Testis (tissue), 3 donors: ENCODE measurements around the gene GDPD5. TPM values are rescaled to one million over a fixed set of nuclear protein-coding genes. Genes with fewer than 3 reads are reported as not detected.

Experiments used
- DNase-seq: peaks from one replicate; pipeline ENCODE4 v3.0.0-alpha.2; 2019
- H3K27ac ChIP-seq, 2 donors: fragments of 200-600 bp; sonication (generic); one replicate each; pipeline ENCODE4 v1.5.1; 2019
- H3K27me3 ChIP-seq: fragments of 200-600 bp; sonication (generic); one replicate; pipeline ENCODE4 v1.5.1; 2019
- H3K36me3 ChIP-seq: fragments of 200-600 bp; sonication (generic); one replicate; pipeline ENCODE4 v1.5.1; 2017; ENCODE audit warnings: low read depth; ENCODE audit errors: missing control alignments
- H3K4me1 ChIP-seq: fragments of 200-600 bp; sonication (generic); one replicate; pipeline ENCODE4 v1.5.1; 2019
- H3K4me3 ChIP-seq, 2 donors: fragments of 200-600 bp; sonication (generic); one replicate each; pipeline ENCODE4 v1.5.1; 2017 to 2019
- H3K9me3 ChIP-seq: fragments of 200-600 bp; sonication (generic); one replicate; pipeline ENCODE4 v1.5.1; 2017
- POLR2A ChIP-seq: fragments of 450-650 bp; IDR thresholded peaks from one replicate; pipeline ENCODE4 v1.6.1; 2017; ENCODE audit warnings: antibody characterized with exemption, mild to moderate bottlenecking, moderate library complexity
- WGBS, 2 donors: methylation state at CpG; one replicate each; pipeline ENCODE4 v1.1.5; 2018; 5-methylcytosine and 5-hydroxymethylcytosine counted together
- intact Hi-C: fragments of 100-400 bp; cut with DNase I; formaldehyde crosslinking; loops from one replicate; pipeline ENCODE4 v1.15.1; 2023; ENCODE audit warnings: low total_unique reads
- polyA plus RNA-seq: library from polyadenylated mRNA; stranded (reverse); fragments of 350-450 nt; fragmentation: Illumina TruSeq; extraction: RNeasy Lipid Tissue Mini Kit (QIAGEN cat#74804); gene quantifications from one replicate; pipeline ENCODE4 v1.2.3, GENCODE V29; 2014; ENCODE audit warnings: low read depth, low replicate concordance; ENCODE audit not compliant: insufficient read depth
- total RNA-seq, 2 donors: library from RNA; depleted of rRNA; stranded (reverse); fragments of >200 nt; gene quantifications; one replicate each; pipeline ENCODE4 v1.2.3, GENCODE V29; 2016
- TF ChIP-seq, protein P1 (sequence below), 3 experiments: fragments of 450-650 bp in 2 of 3; fragments of 200-600 bp in 1 of 3; sonication (generic) in 1 of 3; IDR thresholded peaks; one replicate each; pipeline ENCODE4 v1.5.1; 2016 to 2019; ENCODE audit warnings: antibody characterized with exemption in 3 of 3, mild to moderate bottlenecking in 2 of 3, moderate library complexity in 1 of 3

The GDPD5 gene
- total and polyA plus RNA-seq, 3 donors from 2014 or later = 43.3 to 99.5 (median 65.8) TPM

DNA sequence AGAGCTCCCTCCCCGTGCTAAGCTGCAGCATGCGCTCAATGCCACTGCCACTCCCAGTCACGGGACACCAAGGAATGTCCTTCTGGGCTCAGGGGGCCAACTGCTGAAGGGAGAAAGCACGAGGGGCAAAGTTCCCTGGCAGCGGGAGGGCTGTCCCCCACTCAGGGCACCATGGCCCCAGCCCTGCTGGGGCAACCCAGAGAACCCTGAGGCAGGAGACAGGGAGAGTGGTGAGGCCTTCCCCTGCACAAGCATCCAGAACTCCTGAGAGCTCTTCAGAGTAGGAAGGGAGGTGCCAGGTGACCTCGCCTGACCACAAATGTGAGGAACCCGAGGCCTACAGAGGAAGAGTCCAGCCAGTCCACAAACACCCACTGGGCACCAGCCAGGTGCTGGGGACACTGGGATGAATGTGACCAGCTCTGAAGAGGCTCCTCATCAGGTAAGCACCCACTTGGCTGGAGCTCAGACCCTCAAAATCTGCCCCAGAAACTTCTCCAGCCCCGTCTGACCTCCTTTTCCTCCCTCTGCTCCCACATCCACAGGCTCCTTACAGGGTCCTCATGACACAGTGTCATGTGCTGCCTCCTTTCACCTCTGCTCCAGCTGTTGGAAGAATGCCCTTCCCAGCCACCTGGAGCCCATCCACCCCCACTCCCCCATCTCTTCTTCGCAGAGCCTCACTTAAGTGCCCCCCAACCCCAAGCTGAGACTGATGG lies 15.6 kb downstream of the GDPD5 start:
- TF ChIP-seq, protein P1, sequence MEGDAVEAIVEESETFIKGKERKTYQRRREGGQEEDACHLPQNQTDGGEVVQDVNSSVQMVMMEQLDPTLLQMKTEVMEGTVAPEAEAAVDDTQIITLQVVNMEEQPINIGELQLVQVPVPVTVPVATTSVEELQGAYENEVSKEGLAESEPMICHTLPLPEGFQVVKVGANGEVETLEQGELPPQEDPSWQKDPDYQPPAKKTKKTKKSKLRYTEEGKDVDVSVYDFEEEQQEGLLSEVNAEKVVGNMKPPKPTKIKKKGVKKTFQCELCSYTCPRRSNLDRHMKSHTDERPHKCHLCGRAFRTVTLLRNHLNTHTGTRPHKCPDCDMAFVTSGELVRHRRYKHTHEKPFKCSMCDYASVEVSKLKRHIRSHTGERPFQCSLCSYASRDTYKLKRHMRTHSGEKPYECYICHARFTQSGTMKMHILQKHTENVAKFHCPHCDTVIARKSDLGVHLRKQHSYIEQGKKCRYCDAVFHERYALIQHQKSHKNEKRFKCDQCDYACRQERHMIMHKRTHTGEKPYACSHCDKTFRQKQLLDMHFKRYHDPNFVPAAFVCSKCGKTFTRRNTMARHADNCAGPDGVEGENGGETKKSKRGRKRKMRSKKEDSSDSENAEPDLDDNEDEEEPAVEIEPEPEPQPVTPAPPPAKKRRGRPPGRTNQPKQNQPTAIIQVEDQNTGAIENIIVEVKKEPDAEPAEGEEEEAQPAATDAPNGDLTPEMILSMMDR (IDR thresholded peaks at IDR 0.05) = no peak
- no peak for TF ChIP-seq POLR2A
- Histone ChIP-seq H3K27ac (no peak overlapping the region), H3K4me3 (no peak overlapping the region), H3K9me3 (no peaks in the 10 kb centered on the region), H3K4me1 (peaks cover 9% of the 10 kb centered on the region), H3K36me3 (no peaks in the 10 kb centered on the region), H3K27me3 (no peaks in the 10 kb centered on the region)
- 73 to 86% methylated on average over 5 to 9 of the region's 9 CpGs for WGBS, 2 donors
- DNase-seq = no peak
- intact Hi-C loops = no loop called here

DNA sequence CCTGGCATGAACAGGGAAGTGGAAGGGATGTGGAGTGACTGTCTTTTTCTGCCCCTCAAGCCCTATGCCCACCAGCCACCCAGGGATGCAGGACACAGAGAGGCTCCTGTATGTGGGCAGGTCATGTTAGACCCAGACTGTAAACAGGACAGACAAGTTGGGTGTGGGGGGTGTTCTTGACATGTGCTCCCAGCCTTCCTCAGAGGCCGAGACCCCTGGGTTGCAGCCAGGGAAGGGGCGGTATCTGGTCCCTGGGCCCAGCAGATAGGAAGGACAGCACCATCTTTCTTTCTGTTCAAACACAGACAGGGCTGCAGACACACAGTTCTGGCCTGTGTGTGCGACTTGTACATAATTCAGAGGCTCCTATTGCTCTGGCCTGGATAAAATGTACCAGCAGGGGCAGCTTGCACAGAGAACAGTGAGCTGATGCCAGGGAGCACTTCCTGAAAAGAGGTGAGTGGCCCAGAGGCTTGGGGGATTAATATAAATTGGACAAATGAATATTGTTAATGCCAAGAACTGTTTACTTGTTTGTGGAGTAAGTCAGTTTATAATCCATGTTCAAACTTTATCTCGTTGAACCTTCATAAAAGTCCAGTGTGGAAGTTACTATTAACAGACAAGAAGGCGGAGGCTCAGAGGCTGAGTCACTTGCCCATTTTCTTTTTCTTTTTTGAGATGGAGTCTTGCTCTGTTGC lies 16.6 kb downstream of the GDPD5 start:
- WGBS, 2 donors = 87 to 93% methylated on average over 5 of the region's 5 CpGs
- Histone ChIP-seq H3K9me3 (no peaks in the 10 kb centered on the region), H3K4me1 (peaks cover 9% of the 10 kb centered on the region), H3K4me3 (no peak overlapping the region), H3K27me3 (no peaks in the 10 kb centered on the region), H3K27ac (no peak overlapping the region), H3K36me3 (no peaks in the 10 kb centered on the region)
- TF ChIP-seq POLR2A = no peak
- TF ChIP-seq, protein P1 (IDR thresholded peaks at IDR 0.05) = no peak
- DNase-seq = no peak
- intact Hi-C loops = no loop called here

DNA sequence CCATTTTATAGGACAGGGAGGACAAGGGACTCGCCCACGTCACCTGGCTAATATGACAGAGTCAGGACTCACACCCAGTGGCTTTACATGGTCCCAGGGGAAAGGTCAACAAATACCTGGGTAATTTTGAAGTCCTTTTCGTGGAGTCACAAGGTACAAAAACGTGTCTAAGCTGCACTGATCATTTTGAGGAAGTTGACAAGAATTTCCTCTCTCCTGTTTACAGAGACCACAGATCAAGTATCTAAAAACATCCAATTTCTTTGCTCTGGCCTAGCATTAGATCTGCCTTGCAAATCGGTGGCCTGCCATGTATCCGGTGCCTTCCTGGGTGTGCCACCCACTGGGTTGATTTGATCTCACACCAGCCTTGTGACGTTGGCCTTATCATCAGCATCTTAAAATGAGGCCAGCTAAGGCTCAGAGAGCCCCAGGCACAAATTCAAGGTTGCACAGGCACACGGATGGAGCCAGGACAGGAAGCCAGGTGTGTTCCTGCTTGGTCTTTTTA lies 17.6 kb downstream of the GDPD5 start:
- no peaks in the 10 kb centered on the region for H3K27me3 ChIP-seq
- no peak overlapping the region for H3K4me3 ChIP-seq
- H3K9me3 ChIP-seq = no peaks in the 10 kb centered on the region
- DNase-seq = no peak
- H3K4me1 ChIP-seq = peaks cover 9% of the 10 kb centered on the region
- intact Hi-C loops = no loop called here
- no peak overlapping the region for H3K27ac ChIP-seq
- 75 to 77% methylated on average over 8 of the region's 8 CpGs for WGBS, 2 donors
- no peaks in the 10 kb centered on the region for H3K36me3 ChIP-seq
- TF ChIP-seq, protein P1 (IDR thresholded peaks at IDR 0.05) = no peak
- no peak for TF ChIP-seq POLR2A

DNA sequence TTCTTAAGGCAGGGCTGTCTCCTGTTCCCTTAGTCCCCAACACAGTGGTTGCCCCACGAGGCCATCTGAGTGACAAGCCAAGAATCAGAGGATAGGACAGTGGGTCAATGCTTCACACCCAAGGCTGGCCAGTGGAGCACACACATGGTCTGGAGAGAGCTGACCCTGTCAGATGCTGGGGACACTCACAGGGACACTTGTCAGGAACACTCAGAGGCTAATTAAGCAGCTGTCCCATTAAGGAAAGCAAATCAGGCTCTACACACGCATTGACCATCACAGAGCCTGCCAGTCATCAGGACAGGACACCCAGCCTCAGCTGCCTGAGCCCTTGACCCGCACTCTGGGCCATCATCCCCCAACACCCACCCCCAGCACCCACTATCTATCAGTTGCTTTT lies 18.2 kb downstream of the GDPD5 start:
- Histone ChIP-seq H3K27me3 (no peaks in the 10 kb centered on the region), H3K4me3 (no peak overlapping the region), H3K36me3 (no peaks in the 10 kb centered on the region), H3K9me3 (no peaks in the 10 kb centered on the region), H3K27ac (no peak overlapping the region), H3K4me1 (peaks cover 9% of the 10 kb centered on the region)
- DNase-seq = no peak
- intact Hi-C loops = no loop called here
- no peak for TF ChIP-seq POLR2A
- TF ChIP-seq, protein P1 (IDR thresholded peaks at IDR 0.05) = no peak
- WGBS, 2 donors = 95% methylated on average over 3 of the region's 3 CpGs
